ENCODE data around the gene ARID3B.
"Not testable (repeated sequence)": the region's sequence is repeated elsewhere in the genome, so short reads cannot be mapped to it uniquely, and the experiment has no call there.

The ARID3B gene, protein sequence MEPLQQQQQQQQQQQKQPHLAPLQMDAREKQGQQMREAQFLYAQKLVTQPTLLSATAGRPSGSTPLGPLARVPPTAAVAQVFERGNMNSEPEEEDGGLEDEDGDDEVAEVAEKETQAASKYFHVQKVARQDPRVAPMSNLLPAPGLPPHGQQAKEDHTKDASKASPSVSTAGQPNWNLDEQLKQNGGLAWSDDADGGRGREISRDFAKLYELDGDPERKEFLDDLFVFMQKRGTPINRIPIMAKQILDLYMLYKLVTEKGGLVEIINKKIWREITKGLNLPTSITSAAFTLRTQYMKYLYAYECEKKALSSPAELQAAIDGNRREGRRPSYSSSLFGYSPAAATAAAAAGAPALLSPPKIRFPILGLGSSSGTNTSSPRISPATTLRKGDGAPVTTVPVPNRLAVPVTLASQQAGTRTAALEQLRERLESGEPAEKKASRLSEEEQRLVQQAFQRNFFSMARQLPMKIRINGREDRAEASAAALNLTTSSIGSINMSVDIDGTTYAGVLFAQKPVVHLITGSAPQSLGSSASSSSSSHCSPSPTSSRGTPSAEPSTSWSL

DNA sequence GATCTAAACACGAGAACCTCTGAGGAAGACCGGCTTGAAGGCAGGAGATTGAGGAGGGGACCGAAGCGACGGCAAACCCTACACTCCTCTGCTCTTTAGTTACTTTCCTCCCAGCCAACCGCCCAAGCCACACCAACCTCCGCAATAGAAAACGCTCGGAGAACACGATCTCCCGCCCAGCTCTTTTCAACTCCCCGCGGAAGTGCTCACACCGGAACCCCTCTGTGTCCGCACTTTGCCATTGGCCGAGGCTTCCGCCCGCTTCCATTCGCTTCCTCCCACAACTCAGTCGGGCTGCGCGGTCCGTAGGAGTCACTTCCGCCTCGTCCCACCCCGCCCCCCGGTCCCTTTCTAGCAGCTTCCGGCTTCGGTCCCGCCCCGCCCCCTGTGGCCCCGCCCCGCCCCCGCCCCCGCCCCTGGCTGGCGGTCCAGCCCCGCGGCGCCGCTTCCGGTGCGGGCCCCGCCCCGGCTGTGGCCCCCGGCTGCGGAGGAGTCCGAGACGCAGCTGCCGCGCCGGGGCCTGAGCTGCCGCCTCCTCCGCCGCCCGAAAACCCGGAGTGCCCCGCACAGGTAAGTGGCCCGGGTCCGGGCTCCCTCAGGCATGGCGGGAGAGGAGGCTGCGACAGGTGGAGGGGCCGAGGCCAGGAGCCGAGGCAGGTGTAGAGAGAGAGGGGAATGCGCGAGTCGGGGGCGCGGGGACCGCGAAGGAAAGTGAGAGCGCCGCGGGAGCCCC lies at the start of gene ARID3B:
TSS of gene ARID3B (plus strand) at position 460 of the 733 bp plus-strand sequence. CDS start 2,717 bp downstream, outside the sequence.
- peak; percentile 92 for DNase-seq (ENCODE audit: low read depth, low spot score)

DNA sequence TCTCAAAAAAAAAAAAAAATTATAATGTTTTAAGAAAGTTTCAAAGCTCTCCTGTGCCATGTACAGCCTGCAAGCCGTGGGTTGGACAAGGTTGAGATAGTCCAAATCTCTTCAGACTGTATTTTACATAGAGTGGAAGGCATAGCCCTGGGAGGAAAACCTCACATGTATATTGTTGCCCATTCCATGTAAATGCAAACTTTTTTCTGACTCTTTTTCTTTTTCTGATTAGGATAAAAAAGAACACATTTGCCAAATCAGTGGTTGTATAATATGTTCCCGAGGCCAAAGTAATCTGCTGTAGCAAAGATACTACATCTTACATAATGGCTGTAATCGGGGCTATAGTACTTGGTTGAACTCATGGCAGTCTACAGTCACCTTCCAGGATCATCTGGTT lies 44.4 kb upstream of the ARID3B start:
- no peak for DNase-seq (ENCODE audit: low read depth, low spot score)

DNA sequence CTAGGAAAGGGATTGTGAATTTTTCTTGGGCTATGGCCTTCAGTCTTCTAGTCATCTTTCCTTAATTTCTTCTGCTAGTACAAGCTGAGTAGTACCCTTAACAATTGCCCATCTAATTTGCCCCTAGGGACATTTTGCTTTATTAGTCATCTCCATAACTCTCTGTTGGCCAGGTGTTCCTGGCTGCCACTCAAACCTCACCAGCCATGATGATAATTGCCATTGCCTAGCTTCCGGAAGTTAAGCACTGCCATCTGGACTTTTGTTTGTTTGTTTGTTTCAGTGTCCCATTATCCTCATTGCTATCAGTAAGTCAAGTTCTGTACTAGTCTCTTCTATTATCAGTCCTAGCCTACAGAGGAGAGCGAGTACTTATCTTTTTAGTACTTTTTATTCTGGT lies 43.4 kb upstream of the ARID3B start:
- DNase-seq (ENCODE audit: low read depth, low spot score): no peak

DNA sequence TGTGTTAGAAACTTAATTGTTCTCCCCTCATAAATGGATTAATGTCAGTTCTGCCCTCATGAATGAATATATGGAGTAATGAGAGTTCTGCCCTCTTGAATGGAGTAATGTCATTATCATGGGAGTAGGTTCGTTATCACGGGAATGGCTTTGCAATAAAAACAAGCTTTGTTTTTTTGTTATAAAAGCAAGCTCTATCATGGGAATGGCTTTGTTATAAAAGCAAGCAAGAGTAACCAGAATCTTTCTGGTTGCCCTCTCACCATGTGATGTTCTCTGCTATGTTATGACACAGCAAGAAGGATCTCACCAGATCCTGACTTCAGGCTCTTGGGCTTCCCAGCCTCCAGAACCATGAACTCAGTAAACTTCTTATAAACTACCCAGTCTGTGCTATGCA lies 41.7 kb upstream of the ARID3B start:
- no peak for DNase-seq (ENCODE audit: low read depth, low spot score)

DNA sequence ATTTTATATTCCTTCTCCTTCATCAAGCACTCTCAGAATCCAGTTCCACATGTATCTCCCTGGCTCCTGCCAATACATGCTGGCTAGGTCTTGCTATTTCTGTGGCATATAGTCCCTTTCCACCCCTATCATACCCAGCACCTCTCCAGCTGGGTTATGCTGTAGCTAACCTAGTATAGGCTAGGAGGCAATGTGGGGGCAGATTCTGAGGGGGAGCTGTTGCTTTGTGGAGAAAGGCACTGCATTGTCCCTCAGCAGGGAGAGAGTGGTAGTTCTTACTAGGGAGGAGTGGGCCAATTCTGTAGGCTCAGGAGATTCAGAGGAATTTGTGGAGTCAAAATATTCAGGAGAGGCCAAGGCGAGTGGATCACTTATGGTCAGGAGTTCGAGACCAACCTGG lies 40.6 kb upstream of the ARID3B start:
- no peak for DNase-seq (ENCODE audit: low read depth, low spot score)

DNA sequence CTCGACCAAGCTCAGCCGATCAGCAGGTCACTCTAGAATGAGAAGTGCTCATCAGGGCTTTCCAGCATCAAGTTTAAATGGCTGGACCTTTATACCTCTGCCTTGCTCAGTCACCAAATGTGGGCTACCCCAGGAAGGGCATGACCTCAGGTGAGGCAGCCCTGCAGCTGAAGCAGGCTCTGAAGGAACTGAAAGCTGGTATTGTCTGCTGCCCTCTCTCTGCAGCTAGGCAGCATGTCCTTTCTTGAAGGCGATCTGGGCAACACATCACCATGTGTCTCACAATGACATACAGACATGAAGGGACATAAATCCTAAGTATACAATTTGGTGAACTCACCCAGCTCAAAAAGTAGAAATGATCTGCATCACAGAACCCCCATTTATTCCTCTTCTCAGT lies 38.7 kb upstream of the ARID3B start:
- no peak for DNase-seq (ENCODE audit: low read depth, low spot score)

DNA sequence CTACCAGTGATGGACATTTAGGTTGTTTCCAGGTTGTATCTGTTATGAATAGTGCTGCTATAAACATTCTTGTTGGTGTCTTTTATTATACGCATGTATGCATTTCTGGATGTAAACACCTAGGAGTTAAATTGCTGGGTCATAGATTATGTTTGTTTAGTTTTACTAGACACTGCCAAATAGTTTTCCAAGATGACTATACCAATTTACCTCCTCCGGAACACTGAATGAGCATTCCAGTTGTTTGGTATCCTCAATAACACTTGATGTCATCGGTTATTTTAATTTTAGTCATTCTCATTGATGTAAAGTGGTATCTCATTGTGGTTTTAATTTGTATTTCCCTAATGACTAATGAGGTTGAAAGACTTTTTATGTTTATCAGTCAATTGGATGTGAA lies 36.6 kb upstream of the ARID3B start:
- no peak for DNase-seq (ENCODE audit: low read depth, low spot score)

DNA sequence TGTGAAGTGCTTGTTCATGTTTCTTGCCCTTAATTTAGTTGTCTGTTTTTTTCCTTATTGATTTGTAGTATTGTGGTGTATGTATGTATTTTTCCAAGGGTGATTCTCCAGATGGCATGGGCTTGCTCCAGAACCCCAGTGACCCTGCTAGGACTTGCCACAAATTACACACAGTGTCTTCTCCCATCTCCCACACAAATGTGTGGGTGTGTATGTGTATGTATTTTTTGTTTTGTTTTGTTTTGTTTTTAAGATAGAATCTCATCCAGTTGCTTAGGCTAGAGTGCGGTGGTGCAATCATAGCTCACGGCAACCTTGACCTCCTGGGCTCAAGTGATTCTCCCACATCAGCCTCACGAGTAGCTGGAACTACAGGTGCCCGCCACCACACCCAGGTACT lies 36.2 kb upstream of the ARID3B start:
- DNase-seq (ENCODE audit: low read depth, low spot score): no peak

DNA sequence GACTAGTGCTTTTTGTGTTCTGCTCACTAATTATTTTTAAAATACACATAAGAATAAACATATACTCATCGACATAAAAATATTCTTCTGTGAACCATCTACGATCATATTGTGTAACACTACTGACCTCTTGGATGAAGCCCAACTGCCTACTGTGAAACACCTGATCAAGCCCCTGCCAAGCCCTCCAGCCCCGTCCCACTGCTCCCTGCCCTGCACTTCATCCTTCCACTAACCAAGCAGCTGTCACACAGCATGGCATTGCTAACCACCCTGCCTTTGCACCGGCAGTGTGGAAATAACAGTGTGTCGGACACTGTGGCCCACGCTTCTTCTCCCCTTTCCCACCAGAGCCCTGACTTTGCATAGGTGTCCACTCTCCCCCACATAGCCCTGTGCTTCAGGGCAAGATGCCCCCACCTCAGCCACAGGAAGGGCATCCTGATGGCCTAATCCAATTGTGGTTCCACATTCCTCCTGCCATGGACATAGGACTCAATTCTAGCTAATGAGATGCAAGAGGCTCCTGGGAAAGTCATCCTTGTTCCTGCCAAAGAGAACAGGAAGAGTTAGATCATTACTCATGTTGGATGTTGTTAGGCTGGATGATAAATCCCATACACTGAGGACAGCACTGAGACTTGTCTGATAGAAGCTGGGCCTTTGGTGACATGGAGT lies 35.0 kb upstream of the ARID3B start:
- DNase-seq (ENCODE audit: low read depth, low spot score): no peak

DNA sequence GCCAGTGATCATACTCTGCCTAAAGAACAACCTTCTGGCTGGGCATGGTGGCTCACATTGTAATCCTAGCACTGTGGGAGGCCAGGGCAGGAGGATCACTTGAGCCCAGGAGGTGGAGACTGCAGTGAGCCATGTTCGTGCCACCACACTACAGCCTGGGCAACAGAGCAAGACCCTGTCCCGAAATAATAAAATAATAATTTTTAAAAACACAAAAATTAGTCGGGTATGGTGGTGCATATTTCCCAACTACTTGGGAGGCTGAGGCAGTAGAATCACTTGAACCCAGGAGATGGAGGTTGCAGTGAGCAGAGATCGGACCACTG lies 34.5 kb upstream of the ARID3B start:
- DNase-seq (ENCODE audit: low read depth, low spot score): no peak

DNA sequence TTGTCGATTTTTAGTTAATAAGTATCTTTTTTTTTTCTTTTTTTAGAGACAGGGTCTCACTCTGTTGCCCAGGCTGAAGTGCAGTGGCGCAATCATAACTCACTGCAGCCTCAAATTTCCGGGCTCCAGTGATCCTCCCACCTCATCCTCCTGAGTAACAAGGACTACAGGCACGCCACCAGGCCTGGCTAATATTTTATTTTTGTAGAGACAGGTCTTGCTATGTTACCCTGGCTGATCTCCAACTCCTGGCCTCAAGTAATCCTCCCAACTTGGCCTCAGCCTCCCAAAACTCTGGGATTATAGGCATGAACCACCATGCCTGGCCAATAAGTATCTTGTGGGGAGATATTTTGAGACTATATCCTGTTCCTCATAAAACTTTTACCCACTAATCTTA lies 29.4 kb upstream of the ARID3B start:
- no peak for DNase-seq (ENCODE audit: low read depth, low spot score)

DNA sequence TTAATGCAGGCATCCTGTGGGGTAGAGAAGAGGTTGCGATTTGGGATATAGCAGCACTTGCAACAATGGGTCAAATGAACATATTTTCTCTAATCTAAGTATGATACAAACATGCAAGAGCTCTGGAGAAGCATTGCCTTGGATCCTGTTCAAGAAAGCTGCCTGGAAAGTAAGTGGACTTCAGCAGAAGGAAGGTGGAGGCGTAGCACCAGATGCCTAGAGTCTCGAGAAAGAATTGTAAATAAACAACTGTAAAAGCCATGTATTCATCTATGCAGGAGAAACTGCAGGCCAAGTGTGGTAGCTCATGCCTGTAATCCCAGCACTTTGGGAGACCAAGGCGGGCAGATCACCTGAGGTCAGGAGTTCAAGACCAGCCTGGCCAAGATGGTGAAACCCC lies 27.0 kb upstream of the ARID3B start:
- not testable (repeated sequence) for DNase-seq (ENCODE audit: low read depth, low spot score)

DNA sequence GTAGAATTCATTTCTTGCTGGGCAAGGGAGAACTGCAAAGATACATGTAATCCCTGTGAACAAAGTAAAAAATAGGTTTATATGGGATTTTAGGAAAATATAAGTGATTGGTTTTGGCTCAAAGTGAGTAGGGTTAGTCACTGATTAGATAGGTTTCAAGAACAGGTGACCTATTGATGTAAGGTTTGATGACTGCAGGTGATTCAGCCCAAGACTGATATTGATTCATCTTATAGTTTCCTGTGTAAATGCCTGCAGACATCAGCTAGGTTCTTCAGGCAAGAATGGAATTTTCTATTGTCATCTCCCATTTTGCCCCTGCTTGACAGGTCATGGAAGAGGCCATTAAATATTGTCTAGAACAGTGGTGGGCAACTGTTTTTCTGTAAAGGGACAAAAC lies 23.9 kb upstream of the ARID3B start:
- no peak for DNase-seq (ENCODE audit: low read depth, low spot score)

DNA sequence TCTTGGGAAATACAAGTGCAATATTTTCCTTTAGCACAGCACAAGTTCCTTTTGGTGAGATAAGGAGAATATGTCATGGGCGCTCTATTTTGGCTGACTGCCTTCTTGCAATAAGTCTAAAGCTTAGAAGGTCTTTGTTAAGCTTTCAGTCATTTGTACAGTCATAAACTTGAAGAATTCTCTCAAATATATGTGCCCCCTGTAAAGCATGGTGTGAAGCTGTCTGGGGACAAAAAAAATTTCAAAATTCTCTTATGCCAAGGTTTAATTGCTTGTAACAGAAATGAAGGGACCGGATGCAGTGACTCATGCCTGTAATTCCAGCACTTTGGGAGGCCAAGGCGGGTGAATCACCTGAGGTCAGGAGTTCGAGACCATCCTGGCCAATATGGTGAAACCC lies 21.7 kb upstream of the ARID3B start:
- no peak for DNase-seq (ENCODE audit: low read depth, low spot score)

DNA sequence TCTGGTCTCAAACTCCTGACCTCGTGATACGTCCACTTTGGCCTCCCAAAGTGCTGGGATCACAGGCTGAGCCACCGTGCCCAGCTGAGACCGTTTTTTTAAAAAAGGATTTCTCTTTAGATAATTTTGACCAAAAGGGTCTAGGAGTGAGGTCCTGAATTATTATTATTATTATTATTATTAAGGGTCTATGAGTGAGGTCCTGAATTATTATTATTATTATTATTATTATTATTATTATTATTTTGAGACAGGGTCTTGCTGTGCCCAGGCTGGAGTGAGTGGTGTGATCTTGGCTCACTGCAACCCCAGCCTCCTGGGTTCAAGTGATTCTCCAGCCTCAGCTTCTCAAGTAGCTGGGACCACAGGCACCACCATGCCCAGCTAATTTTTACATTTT lies 20.6 kb upstream of the ARID3B start:
- no peak for DNase-seq (ENCODE audit: low read depth, low spot score)

DNA sequence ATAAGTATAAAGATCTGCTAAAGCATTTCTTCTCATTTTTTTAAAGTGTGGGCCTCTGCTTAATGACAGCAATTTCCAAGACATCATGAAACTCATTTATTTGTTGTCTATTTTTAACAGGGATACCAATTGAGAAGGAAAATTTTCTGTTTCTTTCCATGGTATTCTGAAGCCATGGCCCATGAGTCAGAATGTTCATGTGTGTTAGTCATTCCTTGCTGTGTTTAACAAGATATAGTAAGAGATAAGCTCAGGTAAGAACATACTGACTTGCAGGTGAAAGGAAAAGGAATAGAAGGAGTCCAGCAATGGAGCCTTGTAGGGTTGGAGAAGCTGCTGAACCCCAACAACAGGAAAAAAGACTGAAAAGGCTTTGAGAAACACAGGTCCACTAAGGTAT lies 17.0 kb upstream of the ARID3B start:
- no peak for DNase-seq (ENCODE audit: low read depth, low spot score)

DNA sequence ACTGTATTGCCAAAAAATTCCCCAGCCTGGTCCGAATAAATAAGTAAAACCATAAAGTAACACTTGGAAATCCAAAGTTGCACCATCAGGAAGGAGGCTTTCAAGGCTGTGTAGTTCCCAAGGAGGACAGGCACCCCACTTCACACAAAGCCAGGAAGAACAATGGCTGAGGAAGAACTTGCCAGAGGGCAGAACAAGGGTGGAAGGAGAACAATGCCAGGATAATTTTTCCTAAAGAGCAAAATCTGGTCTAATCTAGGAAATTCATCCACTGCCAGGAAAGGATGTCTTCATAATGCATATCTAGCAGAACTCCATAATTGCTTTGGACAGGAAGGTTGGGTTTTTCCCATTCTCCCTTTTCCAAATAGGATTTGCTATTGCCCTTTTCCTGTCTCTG lies 15.7 kb upstream of the ARID3B start:
- DNase-seq (ENCODE audit: low read depth, low spot score): no peak

DNA sequence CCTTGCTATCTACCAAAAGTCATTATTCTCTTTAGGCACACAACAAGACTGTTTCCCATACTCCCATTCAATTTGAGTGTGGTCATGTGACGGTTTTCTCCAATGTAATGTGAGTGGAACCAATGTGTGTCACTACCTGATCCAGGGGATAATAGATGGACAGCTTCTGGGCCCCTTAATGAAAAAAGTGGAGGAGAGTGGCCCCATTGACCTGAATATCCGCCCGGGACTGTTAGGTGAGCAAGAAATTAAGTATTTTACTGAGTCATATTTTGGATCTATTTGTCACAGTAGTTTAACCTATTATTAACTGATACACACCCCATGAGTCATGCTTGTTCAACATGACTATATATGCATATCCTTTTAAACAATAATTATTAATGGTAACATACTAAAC lies 15.1 kb upstream of the ARID3B start:
- no peak for DNase-seq (ENCODE audit: low read depth, low spot score)

DNA sequence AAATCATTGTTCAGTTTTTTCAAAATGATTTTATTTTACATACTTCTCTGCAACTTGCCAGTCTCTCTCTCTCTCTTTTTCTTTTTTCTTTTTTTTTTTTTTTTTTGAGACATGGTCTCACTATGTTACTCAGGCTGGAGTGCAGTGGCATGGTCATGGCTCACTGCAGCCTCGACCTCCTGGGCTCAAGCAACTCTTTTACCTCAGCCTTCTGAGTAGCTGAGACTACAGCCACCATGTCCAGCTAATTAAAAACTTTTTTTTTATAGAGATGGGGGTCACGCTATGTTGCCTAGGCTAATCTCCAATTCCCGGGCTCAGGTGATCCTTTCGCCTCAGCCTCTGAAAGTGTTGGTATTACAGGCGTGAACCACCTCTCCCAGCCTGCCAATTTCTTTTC lies 12.1 kb upstream of the ARID3B start:
- DNase-seq (ENCODE audit: low read depth, low spot score): no peak

DNA sequence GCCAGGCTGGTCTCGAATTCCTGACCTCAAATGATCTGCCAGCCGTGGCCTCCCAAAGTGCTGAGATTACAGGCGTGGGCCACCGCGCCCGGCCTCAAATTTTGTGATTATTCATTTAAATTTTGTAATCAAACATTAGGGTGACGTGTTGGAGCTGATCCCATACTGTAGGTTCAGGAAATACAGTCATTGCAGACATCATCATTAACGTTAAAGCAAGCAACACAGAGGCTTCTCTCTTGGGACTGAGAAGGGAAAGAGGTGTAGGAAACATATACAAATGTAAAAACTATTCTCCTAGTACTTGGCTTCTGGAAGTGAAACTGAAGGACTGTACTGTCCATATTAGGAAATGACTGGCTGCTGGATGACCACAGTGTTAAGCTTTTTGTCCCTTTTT lies 11.1 kb upstream of the ARID3B start:
- no peak for DNase-seq (ENCODE audit: low read depth, low spot score)

DNA sequence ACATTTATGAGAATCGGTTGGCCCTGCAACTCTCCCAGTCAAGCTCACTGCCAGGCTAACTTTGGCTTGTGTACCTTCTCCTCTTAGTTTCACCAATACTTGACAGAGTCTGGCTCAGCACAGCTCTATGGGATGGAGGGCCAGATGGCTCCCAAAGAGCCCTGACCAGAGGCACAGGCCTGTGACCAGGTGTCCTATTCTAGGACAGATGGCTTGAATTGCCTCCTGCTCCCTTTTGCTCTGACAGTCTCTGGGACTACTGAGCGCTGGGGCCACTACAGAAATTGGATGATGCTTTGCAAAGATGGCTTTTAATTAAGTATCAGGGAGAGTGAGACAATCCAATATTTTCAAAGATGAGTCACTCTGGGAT lies 10.3 kb upstream of the ARID3B start:
- DNase-seq (ENCODE audit: low read depth, low spot score): no peak

DNA sequence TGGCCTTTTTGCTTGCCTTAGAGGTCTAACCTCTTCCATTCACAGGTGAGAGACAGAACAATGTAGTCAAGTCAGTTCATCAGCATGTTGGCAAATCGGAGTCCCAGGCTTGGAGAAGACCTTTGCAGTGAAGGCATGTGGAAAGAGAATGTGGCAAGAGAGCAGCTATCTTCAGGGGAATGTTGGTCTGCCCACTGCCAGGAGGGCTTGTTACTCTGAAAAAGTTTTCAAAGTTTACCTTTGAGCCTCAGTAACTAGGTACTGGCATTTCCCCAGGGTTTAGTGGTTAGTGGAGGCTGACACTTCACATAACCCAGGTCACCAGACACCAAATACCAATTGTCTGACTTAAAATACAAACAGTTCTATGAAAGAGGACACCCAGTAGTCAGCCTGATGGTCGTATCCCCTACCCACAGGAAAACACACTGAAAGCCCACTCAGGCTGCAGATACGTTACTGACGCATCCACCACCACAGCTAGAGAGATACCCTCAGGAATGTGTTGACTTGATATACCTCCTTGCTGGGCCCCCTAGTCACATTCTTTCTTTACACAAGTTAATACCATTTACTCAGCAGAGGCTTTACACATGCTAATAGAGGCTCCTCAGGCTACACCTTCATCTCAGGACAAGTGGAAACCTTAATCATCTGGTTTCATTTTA lies 9.7 kb upstream of the ARID3B start:
- DNase-seq (ENCODE audit: low read depth, low spot score): no peak
